Fibroblast of pulmonary artery (primary cell): ENCODE data around the gene KCTD1.

Source experiments
- DNase-seq: peaks from one replicate; pipeline ENCODE4 v3.0.0-alpha.2; 2010; ENCODE audit warnings: low read depth
- H3K4me3 ChIP-seq: replicated peaks from 2 replicates; pipeline ENCODE4 v1.5.1; 2011; ENCODE audit warnings: low read depth, mild to moderate bottlenecking, control low read depth, low read length, moderate library complexity
- CTCF ChIP-seq: IDR thresholded peaks from 2 replicates; pipeline ENCODE4 v1.5.1; 2011; ENCODE audit warnings: mild to moderate bottlenecking, control low read depth, low read length, inconsistent platforms; ENCODE audit errors: missing control alignments

Gene KCTD1

GRCh38 chr18:26524504-26525351, 23.6 kb downstream of the KCTD1 start:
- no peak for DNase-seq
- TF ChIP-seq CTCF = no peak
- no peak overlapping the region for H3K4me3 ChIP-seq

GRCh38 chr18:26524002-26524401, 24.4 kb downstream of the KCTD1 start:
- DNase-seq = no peak
- no peak for TF ChIP-seq CTCF
- H3K4me3 ChIP-seq = no peak overlapping the region

- H3K4me3 ChIP-seq = no peak overlapping the region
- no peak for TF ChIP-seq CTCF
- DNase-seq = no peak
Measured at GRCh38 chr18:26521617-26522016, 26.7 kb downstream of the KCTD1 start.

- H3K4me3 ChIP-seq = no peak overlapping the region
- DNase-seq = no peak
- TF ChIP-seq CTCF = no peak
Measured at GRCh38 chr18:26520974-26521373, 27.4 kb downstream of the KCTD1 start.

GRCh38 chr18:26519114-26519513, 29.2 kb downstream of the KCTD1 start:
- no peak overlapping the region for H3K4me3 ChIP-seq
- no peak for DNase-seq
- TF ChIP-seq CTCF = no peak

- peak; percentile 17 for DNase-seq
- peak; percentile 4 for TF ChIP-seq CTCF
- no peak overlapping the region for H3K4me3 ChIP-seq
Measured at GRCh38 chr18:26516964-26517363, 31.4 kb downstream of the KCTD1 start.
